ENCODE data around the gene CAMK1D.

GRCh38 chr10:12877150-12877549, 527.8 kb downstream of the CAMK1D start:
- TF ChIP-seq, protein P1, sequence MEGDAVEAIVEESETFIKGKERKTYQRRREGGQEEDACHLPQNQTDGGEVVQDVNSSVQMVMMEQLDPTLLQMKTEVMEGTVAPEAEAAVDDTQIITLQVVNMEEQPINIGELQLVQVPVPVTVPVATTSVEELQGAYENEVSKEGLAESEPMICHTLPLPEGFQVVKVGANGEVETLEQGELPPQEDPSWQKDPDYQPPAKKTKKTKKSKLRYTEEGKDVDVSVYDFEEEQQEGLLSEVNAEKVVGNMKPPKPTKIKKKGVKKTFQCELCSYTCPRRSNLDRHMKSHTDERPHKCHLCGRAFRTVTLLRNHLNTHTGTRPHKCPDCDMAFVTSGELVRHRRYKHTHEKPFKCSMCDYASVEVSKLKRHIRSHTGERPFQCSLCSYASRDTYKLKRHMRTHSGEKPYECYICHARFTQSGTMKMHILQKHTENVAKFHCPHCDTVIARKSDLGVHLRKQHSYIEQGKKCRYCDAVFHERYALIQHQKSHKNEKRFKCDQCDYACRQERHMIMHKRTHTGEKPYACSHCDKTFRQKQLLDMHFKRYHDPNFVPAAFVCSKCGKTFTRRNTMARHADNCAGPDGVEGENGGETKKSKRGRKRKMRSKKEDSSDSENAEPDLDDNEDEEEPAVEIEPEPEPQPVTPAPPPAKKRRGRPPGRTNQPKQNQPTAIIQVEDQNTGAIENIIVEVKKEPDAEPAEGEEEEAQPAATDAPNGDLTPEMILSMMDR (IDR thresholded peaks at IDR 0.05; ENCODE audit: low read length), result no peak
- TF ChIP-seq EZH2phosphoT487 (IDR thresholded peaks at IDR 0.05; ENCODE audit: low read length), result no peak
